Colonic mucosa (tissue), 4 donors: ENCODE measurements around the gene G6PC1. TPM values are rescaled to one million over a fixed set of nuclear protein-coding genes. Genes with fewer than 3 reads are reported as not detected.
A peak's percentile ranks its signal among the peaks of the same experiment; 100 is the strongest.
"Not testable (repeated sequence)": the region's sequence is repeated elsewhere in the genome, so short reads cannot be mapped to it uniquely, and the experiment has no call there.

Experiments
- DNase-seq: peaks from one replicate; pipeline ENCODE4 v3.0.0-alpha.2; 2020
- H3K27ac ChIP-seq: fragments of 200-600 bp; one replicate; pipeline ENCODE4 v1.8.0; 2021
- H3K27me3 ChIP-seq: fragments of 200-600 bp; one replicate; pipeline ENCODE4 v1.8.0; 2021
- H3K36me3 ChIP-seq: fragments of 200-600 bp; one replicate; pipeline ENCODE4 v1.8.0; 2021
- H3K4me1 ChIP-seq: fragments of 200-600 bp; one replicate; pipeline ENCODE4 v1.8.0; 2021; ENCODE audit warnings: mild to moderate bottlenecking
- H3K4me3 ChIP-seq: fragments of 200-600 bp; one replicate; pipeline ENCODE4 v1.8.0; 2021
- H3K9ac ChIP-seq, 2 donors: one replicate each; pipeline ENCODE4 v1.7.0; 2013; ENCODE audit warnings: control low read depth in 2 of 2, low read depth in 2 of 2, low read length in 2 of 2
- H3K9me3 ChIP-seq: fragments of 200-600 bp; one replicate; pipeline ENCODE4 v1.8.0; 2021
- intact Hi-C: fragments of 100-400 bp; cut with DNase I; formaldehyde crosslinking; loops from one replicate; pipeline ENCODE4 v1.14.1; 2022
- total RNA-seq, 2 donors: library from RNA; stranded (reverse); fragmentation: NEBNext Ultra II Directional in 1 of 2; extraction: Animal tissue kit (Norgen Biotek cat#: 25700) in 1 of 2; gene quantifications; one replicate each; pipeline ENCODE4 v1.2.1, GENCODE V29; 2021
- TF ChIP-seq, protein P1 (sequence below): fragments of 200-600 bp; IDR thresholded peaks from one replicate; pipeline ENCODE4 v1.8.0; 2022; ENCODE audit warnings: antibody characterized with exemption, mild to moderate bottlenecking
- donor health status: healthy.
- donor health status: DM: no; HTN: no; CAD: no.
- donor health status: DM: no; HTN: no; CAD: no.

G6PC1 gene
- total RNA-seq, 2 donors from 2014 or later = 0.40 TPM; not detected in 1

- Histone ChIP-seq H3K27me3 (no peaks in the 10 kb centered on the region), H3K27ac (no peak overlapping the region), H3K4me3 (peak overlapping the region; percentile 24), H3K9ac (peak overlapping the region; percentile 1 to 36), H3K4me1 (no peaks in the 10 kb centered on the region), H3K36me3 (no peaks in the 10 kb centered on the region), H3K9me3 (no peaks in the 10 kb centered on the region)
- TF ChIP-seq, protein P1, sequence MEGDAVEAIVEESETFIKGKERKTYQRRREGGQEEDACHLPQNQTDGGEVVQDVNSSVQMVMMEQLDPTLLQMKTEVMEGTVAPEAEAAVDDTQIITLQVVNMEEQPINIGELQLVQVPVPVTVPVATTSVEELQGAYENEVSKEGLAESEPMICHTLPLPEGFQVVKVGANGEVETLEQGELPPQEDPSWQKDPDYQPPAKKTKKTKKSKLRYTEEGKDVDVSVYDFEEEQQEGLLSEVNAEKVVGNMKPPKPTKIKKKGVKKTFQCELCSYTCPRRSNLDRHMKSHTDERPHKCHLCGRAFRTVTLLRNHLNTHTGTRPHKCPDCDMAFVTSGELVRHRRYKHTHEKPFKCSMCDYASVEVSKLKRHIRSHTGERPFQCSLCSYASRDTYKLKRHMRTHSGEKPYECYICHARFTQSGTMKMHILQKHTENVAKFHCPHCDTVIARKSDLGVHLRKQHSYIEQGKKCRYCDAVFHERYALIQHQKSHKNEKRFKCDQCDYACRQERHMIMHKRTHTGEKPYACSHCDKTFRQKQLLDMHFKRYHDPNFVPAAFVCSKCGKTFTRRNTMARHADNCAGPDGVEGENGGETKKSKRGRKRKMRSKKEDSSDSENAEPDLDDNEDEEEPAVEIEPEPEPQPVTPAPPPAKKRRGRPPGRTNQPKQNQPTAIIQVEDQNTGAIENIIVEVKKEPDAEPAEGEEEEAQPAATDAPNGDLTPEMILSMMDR = no peak
- intact Hi-C loops = no loop called here
- no peak for DNase-seq
Observed at GRCh38 chr17:42853597-42853967, 47.0 kb upstream of the G6PC1 start.

GRCh38 chr17:42853968-42854790 lies 46.4 kb upstream of the G6PC1 start:
- H3K36me3 ChIP-seq = no peaks in the 10 kb centered on the region
- H3K9ac ChIP-seq = peak overlapping the region in 1 of 2 donors; percentile 36
- intact Hi-C loops = no loop called here
- H3K9me3 ChIP-seq = no peaks in the 10 kb centered on the region
- DNase-seq = no peak
- TF ChIP-seq, protein P1 = no peak
- H3K27ac ChIP-seq = no peak overlapping the region
- peak overlapping the region; percentile 24 for H3K4me3 ChIP-seq
- no peaks in the 10 kb centered on the region for H3K27me3 ChIP-seq
- H3K4me1 ChIP-seq = no peaks in the 10 kb centered on the region

DNA sequence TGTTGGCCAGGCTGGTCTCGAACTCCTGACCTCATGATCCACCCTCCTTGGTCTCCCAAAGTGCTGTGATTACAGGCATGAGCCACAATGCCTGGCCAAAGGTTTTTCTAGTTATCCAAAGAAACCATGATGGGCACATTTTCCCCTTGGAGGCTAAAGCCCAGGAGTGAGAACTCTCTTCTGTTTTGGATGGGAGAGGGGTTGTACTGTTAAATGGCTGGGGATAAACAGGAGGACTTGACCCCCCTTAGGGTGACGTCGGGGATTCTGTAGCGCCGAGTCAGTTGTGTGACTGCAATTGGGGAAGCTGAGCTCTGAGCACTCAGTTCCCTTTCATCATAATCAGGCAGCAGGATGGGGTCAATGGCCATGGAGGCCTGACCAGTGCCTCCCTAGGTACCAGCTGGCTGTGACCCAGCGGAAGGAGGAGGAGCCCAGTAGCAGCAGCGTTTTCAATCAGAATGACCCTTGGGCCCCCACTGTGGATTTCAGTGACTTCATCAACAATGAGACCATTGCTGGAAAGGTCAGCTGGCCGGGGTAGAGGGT lies 45.5 kb upstream of the G6PC1 start:
- Histone ChIP-seq H3K27ac (no peak overlapping the region), H3K36me3 (no peaks in the 10 kb centered on the region), H3K9ac (no peak overlapping the region), H3K27me3 (no peaks in the 10 kb centered on the region), H3K4me1 (no peaks in the 10 kb centered on the region), H3K4me3 (no peak overlapping the region), H3K9me3 (no peaks in the 10 kb centered on the region)
- intact Hi-C loops = no loop called here
- DNase-seq = no peak
- TF ChIP-seq, protein P1 = no peak

DNA sequence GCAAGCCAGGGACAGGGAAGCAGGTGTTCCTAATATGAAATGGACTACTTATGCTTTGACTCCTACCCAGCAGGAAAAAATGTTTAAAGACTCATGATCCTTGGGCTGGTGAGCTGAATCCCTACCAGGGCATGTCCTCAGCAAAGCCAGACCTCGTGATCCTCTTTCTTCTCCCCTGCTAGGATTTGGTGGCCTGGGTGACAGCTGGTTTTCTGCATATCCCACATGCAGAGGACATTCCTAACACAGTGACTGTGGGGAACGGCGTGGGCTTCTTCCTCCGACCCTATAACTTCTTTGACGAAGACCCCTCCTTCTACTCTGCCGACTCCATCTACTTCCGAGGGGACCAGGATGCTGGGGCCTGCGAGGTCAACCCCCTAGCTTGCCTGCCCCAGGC lies 44.5 kb upstream of the G6PC1 start:
- H3K9ac ChIP-seq, H3K9me3 ChIP-seq, H3K36me3 ChIP-seq, H3K4me1 ChIP-seq, intact Hi-C loops, H3K4me3 ChIP-seq, H3K27ac ChIP-seq, DNase-seq, H3K27me3 ChIP-seq: not testable (repeated sequence)

DNA sequence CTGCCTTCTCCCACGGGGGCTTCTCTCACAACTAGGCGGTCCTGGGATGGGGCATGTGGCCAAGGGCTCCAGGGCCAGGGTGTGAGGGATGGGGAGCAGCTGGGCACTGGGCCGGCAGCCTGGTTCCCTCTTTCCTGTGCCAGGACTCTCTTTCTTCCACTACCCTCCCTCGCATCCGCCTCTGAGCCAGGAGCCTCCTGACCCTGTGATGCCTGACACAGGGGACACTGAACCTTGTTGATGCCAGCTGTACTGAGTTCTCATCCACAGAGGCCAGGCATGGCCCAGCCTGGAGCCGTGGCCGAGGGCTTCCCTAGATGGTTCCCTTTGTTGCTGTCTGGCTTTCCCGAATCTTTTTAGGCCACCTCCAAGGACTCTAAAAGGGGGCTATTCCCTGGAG lies 44.1 kb upstream of the G6PC1 start:
- H3K36me3 ChIP-seq, H3K27me3 ChIP-seq, intact Hi-C loops, DNase-seq, H3K9me3 ChIP-seq, H3K9ac ChIP-seq, H3K27ac ChIP-seq, H3K4me1 ChIP-seq, H3K4me3 ChIP-seq: not testable (repeated sequence)

DNA sequence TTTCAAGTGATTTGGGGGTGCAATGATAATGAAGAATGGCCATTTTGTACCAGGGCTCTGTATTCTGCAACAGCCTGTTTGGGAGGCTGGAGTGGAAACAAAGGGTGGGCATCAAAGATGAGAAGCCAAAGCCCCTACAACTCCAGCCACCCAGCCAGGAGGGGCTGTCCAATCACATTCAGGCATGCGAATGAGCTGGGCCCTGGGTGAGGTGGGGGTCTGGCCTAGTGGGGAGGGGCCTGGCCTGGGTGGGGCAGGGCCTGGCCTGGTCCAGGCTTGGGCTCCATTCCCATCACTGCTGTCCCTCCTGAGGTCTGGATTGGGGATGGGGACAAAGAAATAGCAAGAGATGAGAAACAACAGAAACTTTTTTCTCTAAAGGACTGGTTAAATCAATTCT lies 43.2 kb upstream of the G6PC1 start:
- H3K9ac ChIP-seq = no peak overlapping the region
- DNase-seq = no peak

More for the DNA sequence above, 43.2 kb upstream of the G6PC1 start:
- intact Hi-C loops = no loop called here
- Histone ChIP-seq H3K36me3 (no peaks in the 10 kb centered on the region), H3K27me3 (no peaks in the 10 kb centered on the region), H3K27ac (no peak overlapping the region), H3K9me3 (no peaks in the 10 kb centered on the region), H3K4me1 (no peaks in the 10 kb centered on the region), H3K4me3 (no peak overlapping the region)
- TF ChIP-seq, protein P1 = no peak
